Smooth muscle cell (in vitro differentiated cells): ENCODE data around the gene MALRD1. TPM values are rescaled to one million over a fixed set of nuclear protein-coding genes. Genes with fewer than 3 reads are reported as not detected.
A peak's percentile ranks its signal among the peaks of the same experiment; 100 is the strongest.

ENCODE experiments used
- DNase-seq: peaks from one replicate; lab custom pipeline; 2025; ENCODE audit not compliant: unreplicated experiment; lab: John Stamatoyannopoulos, UW
- H2AFZ ChIP-seq: fragments of 200-600 bp; sonication (generic); 2 replicates; pipeline ENCODE4 v1.6.0; 2016; ENCODE audit warnings: antibody characterized with exemption, low read depth, mild to moderate bottlenecking
- H3F3A ChIP-seq: fragments of 200-600 bp; sonication (generic); 2 replicates; pipeline ENCODE4 v1.6.0; 2017; ENCODE audit warnings: antibody characterized with exemption, low read depth
- H3K27ac ChIP-seq: fragments of 200-600 bp; sonication (generic); 2 replicates; pipeline ENCODE4 v1.5.1; 2016; ENCODE audit warnings: low read depth, mild to moderate bottlenecking
- H3K27me3 ChIP-seq: fragments of 200-600 bp; sonication (generic); 2 replicates; pipeline ENCODE4 v1.6.1; 2016; ENCODE audit warnings: low read depth, mild to moderate bottlenecking
- H3K36me3 ChIP-seq: fragments of 200-600 bp; sonication (generic); 2 replicates; pipeline ENCODE4 v1.5.1; 2016; ENCODE audit warnings: low read depth
- H3K4me1 ChIP-seq: fragments of 200-600 bp; sonication (generic); 2 replicates; pipeline ENCODE4 v1.5.1; 2016; ENCODE audit warnings: low read depth
- H3K4me2 ChIP-seq: fragments of 200-600 bp; sonication (generic); 2 replicates; pipeline ENCODE4 v1.6.0; 2016; ENCODE audit warnings: mild to moderate bottlenecking
- H3K4me3 ChIP-seq: fragments of 200-600 bp; sonication (generic); 2 replicates; pipeline ENCODE4 v1.5.1; 2016; ENCODE audit warnings: mild to moderate bottlenecking
- H3K79me2 ChIP-seq: fragments of 200-600 bp; sonication (generic); 2 replicates; pipeline ENCODE4 v1.6.0; 2016; ENCODE audit warnings: low read depth, mild to moderate bottlenecking
- H3K9ac ChIP-seq: fragments of 200-600 bp; sonication (generic); 2 replicates; pipeline ENCODE4 v1.6.0; 2016; ENCODE audit warnings: low read depth
- H3K9me3 ChIP-seq: fragments of 200-600 bp; sonication (generic); replicated peaks from 2 replicates; pipeline ENCODE4 v1.5.1; 2016; ENCODE audit warnings: low read depth
- H4K20me1 ChIP-seq: fragments of 200-600 bp; sonication (generic); 2 replicates; pipeline ENCODE4 v1.6.0; 2016; ENCODE audit warnings: low read depth
- CTCF ChIP-seq: fragments of 200-600 bp; sonication (generic); IDR thresholded peaks from 2 replicates; pipeline ENCODE4 v1.5.1; 2017; ENCODE audit warnings: borderline replicate concordance, mild to moderate bottlenecking, antibody characterized with exemption; ENCODE audit not compliant: insufficient read depth, poor library complexity, severe bottlenecking
- WGBS: methylation state at CpG from one replicate; pipeline ENCODE4 v1.1.7; 2016; ENCODE audit warnings: low lambda C conversion rate; 5-methylcytosine and 5-hydroxymethylcytosine counted together
- polyA plus RNA-seq: library from polyadenylated mRNA; unstranded; fragments of >200 nt; fragmentation: Nextera tagmentation; extraction: Ambion mirVana; gene quantifications from 2 replicates; pipeline ENCODE4 v1.2.1, GENCODE V29; 2016
- total RNA-seq: library from RNA; depleted of rRNA; stranded (reverse); fragments of >200 nt; gene quantifications from 2 replicates; pipeline ENCODE4 v1.2.3, GENCODE V29; 2014

MALRD1 gene
- total and polyA plus RNA-seq, 2 experiments from 2014 or later = 1.9 TPM; not detected in 1

GRCh38 chr10:19623321-19623720 is 574.7 kb downstream of the MALRD1 start:
- Histone ChIP-seq H3K4me3 (no peak overlapping the region), H3K79me2 (no peaks in the 10 kb centered on the region), H3K27me3 (no peaks in the 10 kb centered on the region), H3K36me3 (no peaks in the 10 kb centered on the region), H3K9ac (no peak overlapping the region), H3K4me1 (peaks cover 6% of the 10 kb centered on the region), H3F3A (no peaks in the 10 kb centered on the region), H3K9me3 (no peaks in the 10 kb centered on the region), H3K27ac (no peak overlapping the region), H3K4me2 (no peak overlapping the region), H2AFZ (no peak overlapping the region), H4K20me1 (no peaks in the 10 kb centered on the region)
- no peak for DNase-seq
- TF ChIP-seq CTCF = no peak

- TF ChIP-seq CTCF = no peak
- no peaks in the 10 kb centered on the region for H3K9me3 ChIP-seq
- H2AFZ ChIP-seq = no peak overlapping the region
- no peak for DNase-seq
- H3K36me3 ChIP-seq = no peaks in the 10 kb centered on the region
- H3K4me3 ChIP-seq = no peak overlapping the region
- peaks cover 29% of the 10 kb centered on the region for H3K4me1 ChIP-seq
- no peaks in the 10 kb centered on the region for H4K20me1 ChIP-seq
- WGBS = 93% methylated on average over 3 of the region's 3 CpGs
- no peaks in the 10 kb centered on the region for H3K27me3 ChIP-seq
- H3K27ac ChIP-seq = no peak overlapping the region
- no peak overlapping the region for H3K4me2 ChIP-seq
- H3K9ac ChIP-seq = no peak overlapping the region
- no peaks in the 10 kb centered on the region for H3F3A ChIP-seq
- H3K79me2 ChIP-seq = no peaks in the 10 kb centered on the region
Observed at GRCh38 chr10:19626156-19626555, 577.6 kb downstream of the MALRD1 start.

GRCh38 chr10:19628767-19629560 is 580.4 kb downstream of the MALRD1 start:
- Histone ChIP-seq H3K79me2 (no peaks in the 10 kb centered on the region), H2AFZ (peak overlapping the region; percentile 73), H3K4me2 (no peak overlapping the region), H3K27ac (peak overlapping the region; percentile 22), H3K9me3 (no peaks in the 10 kb centered on the region), H3F3A (no peaks in the 10 kb centered on the region), H4K20me1 (no peaks in the 10 kb centered on the region), H3K36me3 (no peaks in the 10 kb centered on the region), H3K9ac (no peak overlapping the region), H3K27me3 (no peaks in the 10 kb centered on the region), H3K4me3 (no peak overlapping the region), H3K4me1 (peaks cover 29% of the 10 kb centered on the region)
- 57% methylated on average over 7 of the region's 7 CpGs for WGBS
- DNase-seq = no peak
- TF ChIP-seq CTCF = no peak

- TF ChIP-seq CTCF = no peak
- Histone ChIP-seq H4K20me1 (no peaks in the 10 kb centered on the region), H3K27me3 (no peaks in the 10 kb centered on the region), H3K79me2 (no peaks in the 10 kb centered on the region), H3K9me3 (no peaks in the 10 kb centered on the region), H3K4me2 (peak overlapping the region; percentile 5), H3K4me3 (no peak overlapping the region), H3K36me3 (no peaks in the 10 kb centered on the region), H3K9ac (no peak overlapping the region), H2AFZ (peak overlapping the region; percentile 73), H3K27ac (peak overlapping the region; percentile 22), H3F3A (no peaks in the 10 kb centered on the region), H3K4me1 (peaks cover 29% of the 10 kb centered on the region)
- 59% methylated on average over 6 of the region's 6 CpGs for WGBS
- peak; percentile 5 for DNase-seq
Observed at GRCh38 chr10:19629567-19629966, 581.0 kb downstream of the MALRD1 start.
